H9 (cell line): ENCODE measurements around the gene KAZALD1. TPM values are rescaled to one million over a fixed set of nuclear protein-coding genes. Genes with fewer than 3 reads are reported as not detected.

Source experiments
- DNase-seq: peaks from one replicate; pipeline ENCODE4 v3.0.0-alpha.2; 2017
- H2AFZ ChIP-seq: one replicate; pipeline ENCODE4 v1.6.1; 2013; ENCODE audit warnings: mild to moderate bottlenecking, low read length, control low read depth, moderate library complexity
- H2AK5ac ChIP-seq: 2 replicates; pipeline ENCODE4 v1.6.1; 2013; ENCODE audit warnings: low read length, control low read depth, mixed read lengths; ENCODE audit not compliant: insufficient read length
- H2BK120ac ChIP-seq: one replicate; pipeline ENCODE4 v1.6.1; 2013; ENCODE audit warnings: low read depth, mild to moderate bottlenecking, low read length, control low read depth, inconsistent platforms; ENCODE audit not compliant: poor library complexity, severe bottlenecking
- H2BK12ac ChIP-seq: 2 replicates; pipeline ENCODE4 v1.6.1; 2013; ENCODE audit warnings: low read length, control low read depth, mixed read lengths, low read depth; ENCODE audit not compliant: insufficient read length
- H2BK15ac ChIP-seq: 2 replicates; pipeline ENCODE4 v1.6.1; 2013; ENCODE audit warnings: low read depth, low read length, control low read depth
- H2BK20ac ChIP-seq: one replicate; pipeline ENCODE4 v1.6.1; 2013; ENCODE audit warnings: low read depth, mild to moderate bottlenecking, low read length, control low read depth, inconsistent platforms; ENCODE audit not compliant: poor library complexity, severe bottlenecking
- H2BK5ac ChIP-seq: 2 replicates; pipeline ENCODE4 v1.6.1; 2013; ENCODE audit warnings: low read length, control low read depth, mixed read lengths; ENCODE audit not compliant: insufficient read length
- H3K14ac ChIP-seq: 2 replicates; pipeline ENCODE4 v1.6.1; 2013; ENCODE audit warnings: low read length, control low read depth; ENCODE audit not compliant: insufficient read depth
- H3K18ac ChIP-seq: 2 replicates; pipeline ENCODE4 v1.6.1; 2013; ENCODE audit warnings: low read depth, mild to moderate bottlenecking, mixed read lengths, low read length, control low read depth; ENCODE audit not compliant: insufficient read length
- H3K23ac ChIP-seq: 2 replicates; pipeline ENCODE4 v1.6.1; 2013; ENCODE audit warnings: low read length, control low read depth, mixed read lengths, low read depth; ENCODE audit not compliant: insufficient read length
- H3K23me2 ChIP-seq: 2 replicates; pipeline ENCODE4 v1.6.1; 2013; ENCODE audit warnings: low read depth, mild to moderate bottlenecking, mixed read lengths, low read length, control low read depth; ENCODE audit not compliant: insufficient read length, poor library complexity, severe bottlenecking
- H3K27ac ChIP-seq: 2 replicates; pipeline ENCODE4 v1.5.1; 2013; ENCODE audit warnings: low read length, control low read depth, mixed read lengths, low read depth; ENCODE audit not compliant: insufficient read length
- H3K27me3 ChIP-seq: 2 replicates; pipeline ENCODE4 v1.6.1; 2013; ENCODE audit warnings: low read length, control low read depth, inconsistent platforms; ENCODE audit not compliant: insufficient read depth
- H3K4ac ChIP-seq: 2 replicates; pipeline ENCODE4 v1.6.1; 2013; ENCODE audit warnings: low read depth, mild to moderate bottlenecking, control low read depth, inconsistent platforms, low read length, moderate library complexity
- H3K4me1 ChIP-seq: 2 replicates; pipeline ENCODE4 v1.6.1; 2013; ENCODE audit warnings: low read length, control low read depth, inconsistent platforms; ENCODE audit not compliant: insufficient read depth
- H3K4me2 ChIP-seq: 2 replicates; pipeline ENCODE4 v1.6.1; 2013; ENCODE audit warnings: low read length, control low read depth, mixed read lengths; ENCODE audit not compliant: insufficient read length, insufficient read depth
- H3K56ac ChIP-seq: 2 replicates; pipeline ENCODE4 v1.6.1; 2013; ENCODE audit warnings: low read depth, mild to moderate bottlenecking, mixed read lengths, low read length, control low read depth; ENCODE audit not compliant: insufficient read length
- H3K79me1 ChIP-seq: 2 replicates; pipeline ENCODE4 v1.6.1; 2013; ENCODE audit warnings: low read depth, mild to moderate bottlenecking, moderate library complexity, low read length, control low read depth, inconsistent platforms; ENCODE audit not compliant: insufficient read depth, poor library complexity, severe bottlenecking
- H3K79me2 ChIP-seq: 2 replicates; pipeline ENCODE4 v1.6.1; 2013; ENCODE audit warnings: low read length, control low read depth, inconsistent platforms; ENCODE audit not compliant: insufficient read depth
- H3K9ac ChIP-seq: 2 replicates; pipeline ENCODE4 v1.6.1; 2013; ENCODE audit warnings: low read length, control low read depth, mixed read lengths; ENCODE audit not compliant: insufficient read length; ENCODE audit errors: extremely low read depth
- H3K9me3 ChIP-seq: one replicate; pipeline ENCODE4 v1.6.1; 2013; ENCODE audit warnings: low read depth, low read length, inconsistent platforms; ENCODE audit not compliant: control insufficient read depth
- H3T11ph ChIP-seq: one replicate; pipeline ENCODE4 v1.6.1; 2013; ENCODE audit warnings: mild to moderate bottlenecking, low read length, control low read depth, inconsistent platforms
- H4K20me1 ChIP-seq: one replicate; pipeline ENCODE4 v1.6.1; 2013; ENCODE audit not compliant: control insufficient read depth, insufficient read length, insufficient read depth
- H4K5ac ChIP-seq: 2 replicates; pipeline ENCODE4 v1.6.1; 2013; ENCODE audit warnings: low read depth, mild to moderate bottlenecking, mixed read lengths, low read length, control low read depth; ENCODE audit not compliant: insufficient read length
- H4K8ac ChIP-seq: replicated peaks from 2 replicates; pipeline ENCODE4 v1.6.1; 2013; ENCODE audit warnings: low read length, control low read depth, mixed read lengths, low read depth; ENCODE audit not compliant: insufficient read length
- H4K91ac ChIP-seq: 2 replicates; pipeline ENCODE4 v1.6.1; 2013; ENCODE audit warnings: low read depth, mild to moderate bottlenecking, moderate library complexity, mixed read lengths, low read length, control low read depth; ENCODE audit not compliant: insufficient read length
- H3K27ac Mint-ChIP-seq, 3 experiments: 2 replicates in 2 of 3; 3 replicates in 1 of 3; pipeline ENCODE4 v1.8.0; 2020 to 2021; ENCODE audit warnings: mixed read lengths in 3 of 3, mild to moderate bottlenecking in 1 of 3, moderate library complexity in 1 of 3
- H3K27me3 Mint-ChIP-seq: 2 replicates; pipeline ENCODE4 v1.8.0; 2021; ENCODE audit warnings: low read depth, mild to moderate bottlenecking, moderate library complexity, mixed read lengths
- H3K36me3 Mint-ChIP-seq, 3 experiments: 2 replicates in 2 of 3; 3 replicates in 1 of 3; pipeline ENCODE4 v1.8.0; 2020 to 2021; ENCODE audit warnings: low read depth in 3 of 3, mixed read lengths in 3 of 3; ENCODE audit not compliant: insufficient read depth in 1 of 3
- H3K4me1 Mint-ChIP-seq, 2 experiments: 2 replicates each; pipeline ENCODE4 v1.8.0; 2020; ENCODE audit warnings: mixed read lengths in 2 of 2
- H3K4me3 Mint-ChIP-seq, 2 experiments: 2 replicates in 1 of 2; 3 replicates in 1 of 2; pipeline ENCODE4 v1.8.0; 2020 to 2021; ENCODE audit warnings: mild to moderate bottlenecking in 2 of 2, mixed read lengths in 2 of 2, moderate library complexity in 1 of 2
- H3K9me3 Mint-ChIP-seq, 2 experiments: 2 replicates in 1 of 2; 3 replicates in 1 of 2; pipeline ENCODE4 v1.8.0; 2020; ENCODE audit warnings: mild to moderate bottlenecking in 2 of 2, mixed read lengths in 2 of 2, moderate library complexity in 1 of 2
- WGBS: extraction: QIAGEN DNeasy Blood & Tissue Kit; methylation state at CpG from one replicate; pipeline ENCODE4 v1.1.7; 2013; ENCODE audit warnings: missing lambda C conversion rate, low lambda C conversion rate, mixed read lengths; ENCODE audit not compliant: insufficient read length; ENCODE audit errors: extremely low coverage; 5-methylcytosine and 5-hydroxymethylcytosine counted together
- total RNA-seq: library from RNA; stranded (reverse); gene quantifications from 2 replicates; pipeline ENCODE4 v1.2.1, GENCODE V29; 2021
- TF ChIP-seq, protein P1 (sequence below): fragments of 200-600 bp; sonication (generic); conservative IDR thresholded peaks from 3 replicates; pipeline ENCODE4 v1.8.0; 2021; ENCODE audit warnings: antibody characterized with exemption, mild to moderate bottlenecking

The KAZALD1 gene
- total RNA-seq, 1 experiment from 2014 or later: 2.9 TPM

- Histone ChIP-seq H3K14ac (no peak overlapping the region), H2BK12ac (no peak overlapping the region), H3K27ac (no peak overlapping the region), H2BK120ac (no peak overlapping the region), H4K20me1 (peaks cover 5% of the 10 kb centered on the region), H3K18ac (no peak overlapping the region), H2AFZ (no peak overlapping the region), H2BK15ac (no peak overlapping the region), H4K91ac (no peak overlapping the region), H3K79me2 (no peaks in the 10 kb centered on the region), H3K4ac (no peak overlapping the region), H2AK5ac (no peak overlapping the region), H3T11ph (no peak overlapping the region), H3K27me3 (peaks cover 38% of the 10 kb centered on the region), H3K23me2 (peaks cover 20% of the 10 kb centered on the region), H3K56ac (no peak overlapping the region), H3K23ac (no peak overlapping the region), H3K4me2 (no peak overlapping the region), H3K79me1 (no peaks in the 10 kb centered on the region), H3K9me3 (no peaks in the 10 kb centered on the region), H2BK5ac (no peak overlapping the region), H4K5ac (no peak overlapping the region), H3K4me1 (peaks cover 2% of the 10 kb centered on the region; the same call in 1 of the 2 replicates), H2BK20ac (no peak overlapping the region), H3K9ac (no peak overlapping the region), H4K8ac (no peak overlapping the region)
- H3K4me3 Mint-ChIP-seq: no peak overlapping the region
- peaks cover 37 to 49% of the 10 kb centered on the region in 2 experiments for H3K4me1 Mint-ChIP-seq
- H3K9me3 Mint-ChIP-seq: peaks cover 0 to 3% of the 10 kb centered on the region in 2 experiments; a peak in 1 of 5 replicates
- peaks cover 0 to 3% (median 0%) of the 10 kb centered on the region in 3 experiments; a peak in 2 of 7 replicates for H3K36me3 Mint-ChIP-seq
- H3K27ac Mint-ChIP-seq: no peak overlapping the region
- TF ChIP-seq, protein P1, sequence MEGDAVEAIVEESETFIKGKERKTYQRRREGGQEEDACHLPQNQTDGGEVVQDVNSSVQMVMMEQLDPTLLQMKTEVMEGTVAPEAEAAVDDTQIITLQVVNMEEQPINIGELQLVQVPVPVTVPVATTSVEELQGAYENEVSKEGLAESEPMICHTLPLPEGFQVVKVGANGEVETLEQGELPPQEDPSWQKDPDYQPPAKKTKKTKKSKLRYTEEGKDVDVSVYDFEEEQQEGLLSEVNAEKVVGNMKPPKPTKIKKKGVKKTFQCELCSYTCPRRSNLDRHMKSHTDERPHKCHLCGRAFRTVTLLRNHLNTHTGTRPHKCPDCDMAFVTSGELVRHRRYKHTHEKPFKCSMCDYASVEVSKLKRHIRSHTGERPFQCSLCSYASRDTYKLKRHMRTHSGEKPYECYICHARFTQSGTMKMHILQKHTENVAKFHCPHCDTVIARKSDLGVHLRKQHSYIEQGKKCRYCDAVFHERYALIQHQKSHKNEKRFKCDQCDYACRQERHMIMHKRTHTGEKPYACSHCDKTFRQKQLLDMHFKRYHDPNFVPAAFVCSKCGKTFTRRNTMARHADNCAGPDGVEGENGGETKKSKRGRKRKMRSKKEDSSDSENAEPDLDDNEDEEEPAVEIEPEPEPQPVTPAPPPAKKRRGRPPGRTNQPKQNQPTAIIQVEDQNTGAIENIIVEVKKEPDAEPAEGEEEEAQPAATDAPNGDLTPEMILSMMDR: no peak
- H3K27me3 Mint-ChIP-seq: peaks cover 70% of the 10 kb centered on the region
- DNase-seq: no peak
- WGBS: no CpG with 5 or more reads among the region's 2 CpGs
Measured at GRCh38 chr10:101044117-101044516, 17.7 kb upstream of the KAZALD1 start.
